ENCODE measurements around the gene S1PR5. TPM values are rescaled to one million over a fixed set of nuclear protein-coding genes. Genes with fewer than 3 reads are reported as not detected.

S1PR5 gene, protein sequence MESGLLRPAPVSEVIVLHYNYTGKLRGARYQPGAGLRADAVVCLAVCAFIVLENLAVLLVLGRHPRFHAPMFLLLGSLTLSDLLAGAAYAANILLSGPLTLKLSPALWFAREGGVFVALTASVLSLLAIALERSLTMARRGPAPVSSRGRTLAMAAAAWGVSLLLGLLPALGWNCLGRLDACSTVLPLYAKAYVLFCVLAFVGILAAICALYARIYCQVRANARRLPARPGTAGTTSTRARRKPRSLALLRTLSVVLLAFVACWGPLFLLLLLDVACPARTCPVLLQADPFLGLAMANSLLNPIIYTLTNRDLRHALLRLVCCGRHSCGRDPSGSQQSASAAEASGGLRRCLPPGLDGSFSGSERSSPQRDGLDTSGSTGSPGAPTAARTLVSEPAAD
- 22.0 TPM for polyA plus RNA-seq (2012; ENCODE audit: insufficient read length, low read depth)

DNA sequence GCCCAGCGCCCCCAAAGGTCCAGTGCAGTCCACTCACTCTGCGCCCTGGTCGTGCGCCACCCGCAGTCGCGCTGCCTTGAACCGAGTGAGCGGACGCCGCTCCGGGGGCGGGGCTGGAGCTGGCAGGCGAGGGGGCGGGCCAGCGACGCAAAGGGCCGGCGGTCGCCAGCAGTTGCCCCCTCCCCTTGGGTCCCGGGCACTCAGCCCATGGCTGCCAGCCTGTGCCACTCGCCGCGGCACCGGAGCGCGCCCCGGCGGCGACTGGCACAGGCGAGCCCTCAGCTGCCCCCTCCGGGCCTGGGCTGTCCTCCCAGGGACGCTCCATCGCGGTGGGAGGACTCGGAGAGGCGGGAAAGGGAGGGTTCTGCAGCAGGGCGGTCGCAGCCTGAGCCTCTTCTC lies at the start of gene S1PR5:
TSS of gene S1PR5 (minus strand) at position 87 of the 399 bp plus-strand sequence. CDS start 2,436 bp downstream, outside the sequence.
- no peak for TF ChIP-seq TAF1 (IDR thresholded peaks at IDR 0.05; ENCODE audit: borderline replicate concordance, insufficient read depth, low read length)
- TF ChIP-seq, protein P1, sequence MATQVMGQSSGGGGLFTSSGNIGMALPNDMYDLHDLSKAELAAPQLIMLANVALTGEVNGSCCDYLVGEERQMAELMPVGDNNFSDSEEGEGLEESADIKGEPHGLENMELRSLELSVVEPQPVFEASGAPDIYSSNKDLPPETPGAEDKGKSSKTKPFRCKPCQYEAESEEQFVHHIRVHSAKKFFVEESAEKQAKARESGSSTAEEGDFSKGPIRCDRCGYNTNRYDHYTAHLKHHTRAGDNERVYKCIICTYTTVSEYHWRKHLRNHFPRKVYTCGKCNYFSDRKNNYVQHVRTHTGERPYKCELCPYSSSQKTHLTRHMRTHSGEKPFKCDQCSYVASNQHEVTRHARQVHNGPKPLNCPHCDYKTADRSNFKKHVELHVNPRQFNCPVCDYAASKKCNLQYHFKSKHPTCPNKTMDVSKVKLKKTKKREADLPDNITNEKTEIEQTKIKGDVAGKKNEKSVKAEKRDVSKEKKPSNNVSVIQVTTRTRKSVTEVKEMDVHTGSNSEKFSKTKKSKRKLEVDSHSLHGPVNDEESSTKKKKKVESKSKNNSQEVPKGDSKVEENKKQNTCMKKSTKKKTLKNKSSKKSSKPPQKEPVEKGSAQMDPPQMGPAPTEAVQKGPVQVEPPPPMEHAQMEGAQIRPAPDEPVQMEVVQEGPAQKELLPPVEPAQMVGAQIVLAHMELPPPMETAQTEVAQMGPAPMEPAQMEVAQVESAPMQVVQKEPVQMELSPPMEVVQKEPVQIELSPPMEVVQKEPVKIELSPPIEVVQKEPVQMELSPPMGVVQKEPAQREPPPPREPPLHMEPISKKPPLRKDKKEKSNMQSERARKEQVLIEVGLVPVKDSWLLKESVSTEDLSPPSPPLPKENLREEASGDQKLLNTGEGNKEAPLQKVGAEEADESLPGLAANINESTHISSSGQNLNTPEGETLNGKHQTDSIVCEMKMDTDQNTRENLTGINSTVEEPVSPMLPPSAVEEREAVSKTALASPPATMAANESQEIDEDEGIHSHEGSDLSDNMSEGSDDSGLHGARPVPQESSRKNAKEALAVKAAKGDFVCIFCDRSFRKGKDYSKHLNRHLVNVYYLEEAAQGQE (IDR thresholded peaks at IDR 0.05; ENCODE audit: insufficient read depth in 1 of 2, low read depth in 2 of 2, low read length in 2 of 2): 0 out of 4 replicates have a peak, but pooled peaks of 1 of the 2 experiments have one; percentile 6
- TF ChIP-seq FOXP2 (optimal IDR thresholded peaks at IDR 0.05; ENCODE audit: borderline replicate concordance, extremely low read depth, extremely low read length, insufficient read depth): no peak
- peak; percentile 37; the same call in 1 of the 2 replicates for TF ChIP-seq POLR2AphosphoS5 (IDR thresholded peaks at IDR 0.05; ENCODE audit: low read depth, low read length)
- TF ChIP-seq SIN3A (IDR thresholded peaks at IDR 0.05; ENCODE audit: borderline replicate concordance, insufficient read depth, low read length): peak; percentile 69; the same call in 1 of the 2 replicates

DNA sequence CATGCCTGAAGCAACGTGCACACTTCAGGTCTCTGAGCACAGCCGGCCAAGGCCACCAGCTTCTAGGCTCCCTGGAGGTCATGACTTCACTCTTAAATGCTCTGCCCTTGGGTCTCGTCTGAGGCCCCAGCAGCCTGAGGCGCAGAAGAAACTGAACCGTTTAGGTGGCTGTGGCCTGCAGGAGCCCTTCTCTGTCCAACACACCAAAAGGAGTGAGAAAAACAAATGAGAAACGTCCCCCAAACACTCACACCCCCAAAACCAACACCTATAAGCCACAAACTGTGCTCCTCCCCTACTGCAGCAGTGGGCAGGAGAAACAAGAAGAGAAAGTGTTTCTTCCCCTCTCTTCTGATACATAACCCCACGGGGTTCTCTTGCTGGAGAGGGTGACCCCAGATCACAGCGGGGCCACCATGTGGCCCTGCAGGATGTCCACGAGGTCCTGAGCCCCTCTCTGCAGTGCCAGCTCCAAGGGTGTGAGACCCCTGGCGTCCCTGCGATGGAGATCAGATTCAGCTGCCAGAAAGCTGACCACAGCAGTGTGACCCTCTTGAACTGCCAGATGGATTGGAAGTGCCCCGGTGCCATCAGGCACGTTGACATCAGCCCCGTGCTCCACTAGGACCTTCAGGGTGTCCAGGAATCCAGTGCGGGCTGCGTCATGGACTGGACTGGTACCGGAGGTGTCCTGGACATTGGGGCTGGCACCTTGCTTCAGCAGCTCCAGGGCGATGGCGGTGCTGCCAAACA lies 49.6 kb upstream of the S1PR5 start:
- TF ChIP-seq POLR2AphosphoS5 (IDR thresholded peaks at IDR 0.05; ENCODE audit: low read depth, low read length): no peak
- TF ChIP-seq, protein P1 (IDR thresholded peaks at IDR 0.05; ENCODE audit: insufficient read depth in 1 of 2, low read depth in 2 of 2, low read length in 2 of 2): no peak
- TF ChIP-seq FOXP2 (optimal IDR thresholded peaks at IDR 0.05; ENCODE audit: borderline replicate concordance, extremely low read depth, extremely low read length, insufficient read depth): no peak
- no peak for TF ChIP-seq SIN3A (IDR thresholded peaks at IDR 0.05; ENCODE audit: borderline replicate concordance, insufficient read depth, low read length)
- no peak for TF ChIP-seq TAF1 (IDR thresholded peaks at IDR 0.05; ENCODE audit: borderline replicate concordance, insufficient read depth, low read length)

DNA sequence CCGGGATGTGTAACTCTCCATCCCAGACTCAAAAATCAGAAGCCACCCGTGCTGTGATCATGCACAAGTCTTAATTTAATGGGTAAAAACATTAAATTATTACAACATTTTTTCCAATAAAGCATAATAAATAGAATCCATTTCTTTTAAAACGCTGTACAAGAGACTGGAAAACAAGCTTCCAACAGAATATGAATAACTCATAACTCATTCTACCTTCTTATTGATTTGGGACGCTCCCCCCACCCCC lies 49.1 kb upstream of the S1PR5 start:
- TF ChIP-seq SIN3A (IDR thresholded peaks at IDR 0.05; ENCODE audit: borderline replicate concordance, insufficient read depth, low read length) (no peak), FOXP2 (optimal IDR thresholded peaks at IDR 0.05; ENCODE audit: borderline replicate concordance, extremely low read depth, extremely low read length, insufficient read depth) (no peak), TAF1 (IDR thresholded peaks at IDR 0.05; ENCODE audit: borderline replicate concordance, insufficient read depth, low read length) (no peak), POLR2AphosphoS5 (IDR thresholded peaks at IDR 0.05; ENCODE audit: low read depth, low read length) (no peak)
- TF ChIP-seq, protein P1 (IDR thresholded peaks at IDR 0.05; ENCODE audit: insufficient read depth in 1 of 2, low read depth in 2 of 2, low read length in 2 of 2): no peak

DNA sequence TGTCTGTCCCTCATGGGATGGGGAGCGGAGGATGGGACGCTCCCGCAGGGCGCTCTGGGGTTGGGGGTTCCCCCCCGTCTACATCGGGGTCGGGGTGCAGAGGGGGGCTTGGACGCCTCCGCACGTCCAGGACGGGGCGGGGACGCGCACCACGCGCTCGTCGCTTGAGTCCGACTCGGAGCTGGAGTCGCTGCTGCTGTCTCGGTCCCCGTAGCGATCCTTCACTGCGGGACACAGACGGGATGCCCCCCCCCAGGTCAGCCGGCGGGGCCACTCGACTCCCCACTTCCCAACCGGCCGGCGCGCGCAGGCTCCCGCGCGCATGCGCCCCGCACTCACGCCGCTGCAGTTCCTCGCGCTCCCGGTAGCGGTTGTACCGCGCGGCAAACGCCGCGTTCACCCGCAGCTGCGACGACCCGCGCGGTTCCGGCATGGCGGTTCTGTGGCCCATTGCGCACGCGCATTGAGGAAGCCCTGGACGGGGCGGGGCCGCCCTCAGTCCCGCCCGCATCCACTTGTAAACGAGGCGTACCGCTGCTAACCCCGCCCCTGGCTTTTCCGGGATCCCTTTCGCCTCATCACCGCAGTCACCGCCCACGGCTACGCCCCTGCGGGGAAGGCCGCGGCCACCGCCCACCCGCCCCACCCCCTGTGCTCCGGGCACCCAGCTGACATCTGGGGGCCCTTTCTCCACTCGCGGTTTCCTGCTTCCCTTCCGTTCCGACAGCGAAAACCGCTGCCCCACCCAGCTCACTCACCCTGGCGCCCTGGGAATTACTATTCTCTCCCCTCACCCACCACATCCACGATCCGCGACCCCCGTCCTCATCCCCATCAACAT lies 48.5 kb upstream of the S1PR5 start, which contains the start of gene KRI1:
TSS of gene KRI1 (minus strand) at position 444 of the 841 bp plus-strand sequence. CDS start at position 433, 11 bp downstream.
- TF ChIP-seq SIN3A (IDR thresholded peaks at IDR 0.05; ENCODE audit: borderline replicate concordance, insufficient read depth, low read length): peak; percentile 96; the same call in 1 of the 2 replicates
- peak; percentile 79 for TF ChIP-seq TAF1 (IDR thresholded peaks at IDR 0.05; ENCODE audit: borderline replicate concordance, insufficient read depth, low read length)
- peak; percentile 73 for TF ChIP-seq FOXP2 (optimal IDR thresholded peaks at IDR 0.05; ENCODE audit: borderline replicate concordance, extremely low read depth, extremely low read length, insufficient read depth)
- TF ChIP-seq POLR2AphosphoS5 (IDR thresholded peaks at IDR 0.05; ENCODE audit: low read depth, low read length): peak; percentile 95
- TF ChIP-seq, protein P1 (IDR thresholded peaks at IDR 0.05; ENCODE audit: insufficient read depth in 1 of 2, low read depth in 2 of 2, low read length in 2 of 2): peak in 1 of 2 experiments; percentile 45; a peak in 1 of 4 replicates
